Adipocyte (in vitro differentiated cells): ENCODE measurements around the gene AVEN.

Experiments used
- DNase-seq: peaks from one replicate; pipeline ENCODE4 v3.0.0-alpha.2; 2015; ENCODE audit warnings: low read depth
- H3K27me3 ChIP-seq: replicated peaks from 2 replicates; pipeline ENCODE4 v1.7.0; 2013; ENCODE audit warnings: mild to moderate bottlenecking, low read length, moderate library complexity; ENCODE audit not compliant: control insufficient read depth, insufficient read depth
- H3K36me3 ChIP-seq: 2 replicates; pipeline ENCODE4 v1.7.0; 2013; ENCODE audit warnings: low read length, mild to moderate bottlenecking, moderate library complexity; ENCODE audit not compliant: control insufficient read depth, insufficient read depth, severe bottlenecking
- H3K4me1 ChIP-seq: 2 replicates; pipeline ENCODE4 v1.7.0; 2013; ENCODE audit warnings: mild to moderate bottlenecking, low read length, moderate library complexity; ENCODE audit not compliant: control insufficient read depth, insufficient read depth
- H3K4me3 ChIP-seq: 2 replicates; pipeline ENCODE4 v1.7.0; 2013; ENCODE audit warnings: mild to moderate bottlenecking, low read length, moderate library complexity
- H3K9ac ChIP-seq: 2 replicates; pipeline ENCODE4 v1.7.0; 2013; ENCODE audit warnings: mild to moderate bottlenecking, low read length, moderate library complexity
- H3K9me3 ChIP-seq: 2 replicates; pipeline ENCODE4 v1.7.0; 2013; ENCODE audit warnings: mild to moderate bottlenecking, low read length, moderate library complexity; ENCODE audit not compliant: control insufficient read depth

Gene AVEN

GRCh38 chr15:33864360-33865075, 174.5 kb downstream of the AVEN start:
- Histone ChIP-seq H3K4me1 (peaks cover 17% of the 10 kb centered on the region), H3K9ac (no peak overlapping the region), H3K9me3 (no peaks in the 10 kb centered on the region), H3K36me3 (peaks cover 6% of the 10 kb centered on the region), H3K4me3 (no peak overlapping the region), H3K27me3 (no peaks in the 10 kb centered on the region)
- no peak for DNase-seq

GRCh38 chr15:33860754-33861153, 178.2 kb downstream of the AVEN start:
- Histone ChIP-seq H3K9me3 (no peaks in the 10 kb centered on the region), H3K9ac (no peak overlapping the region), H3K4me3 (no peak overlapping the region), H3K36me3 (peaks cover 6% of the 10 kb centered on the region), H3K4me1 (peaks cover 12% of the 10 kb centered on the region), H3K27me3 (no peaks in the 10 kb centered on the region)
- peak; percentile 39 for DNase-seq

DNA sequence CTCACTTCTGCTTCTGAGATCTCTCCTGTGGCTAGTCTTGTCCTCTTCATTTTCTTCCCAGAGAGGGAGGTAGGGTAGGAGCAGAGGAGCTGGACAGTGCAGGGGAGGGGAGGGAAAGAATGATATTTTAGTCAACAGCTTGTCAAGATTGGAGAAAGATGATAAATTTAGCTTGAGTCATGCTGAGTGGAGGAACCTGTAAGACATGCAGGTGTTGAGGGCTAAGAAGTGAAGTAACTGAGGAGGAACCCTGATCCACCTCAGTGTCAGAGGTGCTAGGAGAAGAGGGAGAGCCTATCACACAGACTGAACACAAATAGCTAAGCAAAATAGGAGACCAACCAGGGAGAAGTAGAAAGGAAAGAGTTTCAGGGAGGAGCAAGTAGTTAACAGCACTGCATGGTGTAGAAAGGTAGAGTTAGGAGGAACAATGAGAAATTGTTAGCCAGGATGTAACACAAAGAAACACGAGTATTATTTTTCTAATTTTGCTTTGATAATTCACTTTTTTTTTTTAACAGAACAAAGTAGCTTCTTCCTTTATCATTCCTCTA, 178.9 kb downstream of the AVEN start:
- DNase-seq = no peak
- H3K27me3 ChIP-seq = no peaks in the 10 kb centered on the region
- no peak overlapping the region for H3K4me3 ChIP-seq

GRCh38 chr15:33858836-33859235, 180.2 kb downstream of the AVEN start:
- Histone ChIP-seq H3K27me3 (no peaks in the 10 kb centered on the region), H3K9ac (no peak overlapping the region), H3K4me3 (no peak overlapping the region), H3K36me3 (no peaks in the 10 kb centered on the region), H3K4me1 (peaks cover 6% of the 10 kb centered on the region), H3K9me3 (no peaks in the 10 kb centered on the region)
- no peak for DNase-seq

More for the DNA sequence above, 178.9 kb downstream of the AVEN start:
- Histone ChIP-seq H3K9ac (no peak overlapping the region), H3K9me3 (no peaks in the 10 kb centered on the region), H3K36me3 (peaks cover 6% of the 10 kb centered on the region), H3K4me1 (peaks cover 6% of the 10 kb centered on the region)

- Histone ChIP-seq H3K4me3 (no peak overlapping the region), H3K9ac (no peak overlapping the region), H3K36me3 (no peaks in the 10 kb centered on the region), H3K4me1 (peaks cover 11% of the 10 kb centered on the region), H3K9me3 (no peaks in the 10 kb centered on the region), H3K27me3 (no peaks in the 10 kb centered on the region)
- no peak for DNase-seq
These were observed 181.3 kb downstream of the AVEN start for GRCh38 chr15:33857726-33858125.

DNA sequence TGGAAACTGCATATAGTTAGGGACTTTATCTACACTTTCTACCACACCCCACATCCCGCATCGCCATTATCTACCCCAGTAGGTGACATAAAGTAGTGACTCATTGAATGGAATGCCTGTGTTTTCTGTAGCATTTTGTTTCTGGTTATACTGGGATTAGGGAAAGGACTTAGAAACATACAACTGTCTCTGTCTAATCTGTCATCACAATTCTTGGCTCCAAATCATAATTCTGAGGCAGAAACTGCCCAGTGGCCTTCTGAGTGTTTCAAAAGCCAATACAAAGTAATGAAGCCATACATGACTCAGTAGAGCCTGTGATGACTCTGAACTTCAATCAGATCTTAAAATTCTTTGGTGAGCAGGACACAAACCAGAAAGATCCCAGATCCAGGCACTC, 186.4 kb downstream of the AVEN start:
- Histone ChIP-seq H3K9me3 (no peaks in the 10 kb centered on the region), H3K9ac (no peak overlapping the region), H3K4me3 (no peak overlapping the region), H3K4me1 (peaks cover 17% of the 10 kb centered on the region), H3K36me3 (no peaks in the 10 kb centered on the region), H3K27me3 (no peaks in the 10 kb centered on the region)
- peak; percentile 27 for DNase-seq

DNA sequence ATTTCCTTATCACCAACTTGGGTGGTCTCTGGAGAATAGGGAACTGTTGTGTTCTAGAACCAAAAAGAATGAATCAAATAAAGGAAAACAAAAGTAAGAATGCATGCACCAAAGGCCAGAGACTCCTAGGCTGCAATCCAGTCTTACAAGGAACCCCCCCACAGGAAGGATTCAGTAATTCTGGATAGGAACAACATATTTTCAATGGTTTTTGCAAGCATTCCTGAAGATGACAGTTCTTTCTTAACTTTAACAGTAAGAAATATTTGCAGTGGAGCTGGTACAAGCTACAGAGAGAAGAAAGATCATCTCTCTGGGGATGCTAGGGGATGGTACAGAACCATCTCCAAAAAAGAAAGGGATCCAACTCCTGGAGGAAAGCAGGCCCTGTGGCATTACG, 186.9 kb downstream of the AVEN start:
- H3K27me3 ChIP-seq = no peaks in the 10 kb centered on the region
- DNase-seq = peak; percentile 26
- peaks cover 17% of the 10 kb centered on the region for H3K4me1 ChIP-seq
- H3K4me3 ChIP-seq = no peak overlapping the region
- H3K36me3 ChIP-seq = no peaks in the 10 kb centered on the region
- no peaks in the 10 kb centered on the region for H3K9me3 ChIP-seq
- no peak overlapping the region for H3K9ac ChIP-seq

GRCh38 chr15:33851079-33851478, 187.9 kb downstream of the AVEN start:
- Histone ChIP-seq H3K4me1 (peaks cover 17% of the 10 kb centered on the region), H3K4me3 (no peak overlapping the region), H3K27me3 (no peaks in the 10 kb centered on the region), H3K9ac (no peak overlapping the region), H3K9me3 (no peaks in the 10 kb centered on the region), H3K36me3 (no peaks in the 10 kb centered on the region)
- DNase-seq = no peak

GRCh38 chr15:33848011-33848410, 191.0 kb downstream of the AVEN start:
- H3K4me1 ChIP-seq = peaks cover 15% of the 10 kb centered on the region
- H3K27me3 ChIP-seq = no peaks in the 10 kb centered on the region
- DNase-seq = no peak
- no peaks in the 10 kb centered on the region for H3K9me3 ChIP-seq
- no peak overlapping the region for H3K9ac ChIP-seq
- H3K36me3 ChIP-seq = no peaks in the 10 kb centered on the region
- no peak overlapping the region for H3K4me3 ChIP-seq

GRCh38 chr15:33846862-33847261, 192.1 kb downstream of the AVEN start:
- peaks cover 3% of the 10 kb centered on the region for H3K4me1 ChIP-seq
- no peaks in the 10 kb centered on the region for H3K9me3 ChIP-seq
- no peak for DNase-seq
- peaks cover 6% of the 10 kb centered on the region for H3K27me3 ChIP-seq
- no peaks in the 10 kb centered on the region for H3K36me3 ChIP-seq
- no peak overlapping the region for H3K4me3 ChIP-seq
- no peak overlapping the region for H3K9ac ChIP-seq

- H3K36me3 ChIP-seq = no peaks in the 10 kb centered on the region
- DNase-seq = no peak
- H3K4me3 ChIP-seq = no peak overlapping the region
- H3K9me3 ChIP-seq = no peaks in the 10 kb centered on the region
- no peak overlapping the region for H3K9ac ChIP-seq
- H3K4me1 ChIP-seq = no peaks in the 10 kb centered on the region
- peaks cover 6% of the 10 kb centered on the region for H3K27me3 ChIP-seq
These were observed 192.9 kb downstream of the AVEN start for GRCh38 chr15:33846142-33846541.

DNA sequence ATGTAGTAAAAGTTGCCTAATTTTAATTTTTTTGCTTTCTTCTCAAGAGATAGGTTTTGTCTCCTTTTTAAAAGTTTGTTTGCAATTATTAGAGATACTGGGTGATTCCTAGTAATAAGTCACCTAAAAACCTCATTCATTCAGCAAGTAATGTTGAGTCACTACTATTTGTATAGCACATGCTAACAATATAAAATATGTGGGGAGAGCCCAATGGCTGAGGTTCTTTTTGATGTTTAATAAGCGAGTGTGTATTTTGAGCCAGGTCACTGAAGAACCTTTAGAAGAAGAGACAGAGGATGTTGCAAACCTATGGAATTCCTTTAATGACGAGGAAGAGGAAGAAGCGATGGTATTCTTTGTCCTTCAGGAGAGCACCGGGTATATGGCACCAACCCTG, 194.4 kb downstream of the AVEN start:
- H3K27me3 ChIP-seq = peaks cover 7% of the 10 kb centered on the region
- no peaks in the 10 kb centered on the region for H3K4me1 ChIP-seq
- no peak overlapping the region for H3K9ac ChIP-seq
- no peak overlapping the region for H3K4me3 ChIP-seq
- H3K9me3 ChIP-seq = no peaks in the 10 kb centered on the region
- no peaks in the 10 kb centered on the region for H3K36me3 ChIP-seq
- DNase-seq = no peak
